H1 (cell line): ENCODE data around the gene PPP1R12B. TPM values are rescaled to one million over a fixed set of nuclear protein-coding genes. Genes with fewer than 3 reads are reported as not detected.
"Not testable (repeated sequence)": the region's sequence is repeated elsewhere in the genome, so short reads cannot be mapped to it uniquely, and the experiment has no call there.

Source experiments
- CTCF ChIA-PET: fragments of 300-600 bp; sonication (Branson Sonifier 250); formaldehyde crosslinking; loops from one replicate; lab custom pipeline; 2021; ENCODE audit not compliant: partially characterized antibody; lab: Charles Lee
- POLR2A ChIA-PET: fragments of 300-600 bp; sonication (Branson Sonifier 250); formaldehyde crosslinking; loops from one replicate; lab custom pipeline; 2021; ENCODE audit warnings: inconsistent platforms; ENCODE audit not compliant: partially characterized antibody; lab: Charles Lee
- DNase-seq, 2 experiments: peaks; one replicate each; pipeline versions ENCODE4 v3.0.0 to v3.0.0-alpha.2; 2010 to 2022; ENCODE audit warnings: low spot score in 2 of 2, low read depth in 1 of 2, mixed read lengths in 1 of 2
- FAIRE-seq: peaks from 2 replicates; lab custom pipeline; 2011; peaks lifted over from hg19 to GRCh38; lab: Jason Lieb, UNC
- H2AFZ ChIP-seq: 2 replicates; pipeline ENCODE4 v1.8.1; 2012; ENCODE audit warnings: low read length, inconsistent platforms
- H2AK5ac ChIP-seq: 2 replicates; pipeline ENCODE4 v1.6.1; 2013; ENCODE audit warnings: low read depth, low read length
- H2BK120ac ChIP-seq: replicated peaks from 2 replicates; pipeline ENCODE3; 2013; ENCODE audit warnings: low read depth, low read length, inconsistent platforms
- H2BK12ac ChIP-seq: 2 replicates; pipeline ENCODE4 v1.6.1; 2013; ENCODE audit warnings: low read depth, low read length
- H2BK15ac ChIP-seq: 2 replicates; pipeline ENCODE4 v1.6.1; 2013; ENCODE audit warnings: low read length
- H2BK20ac ChIP-seq: 2 replicates; pipeline ENCODE4 v1.6.1; 2013; ENCODE audit warnings: low read length
- H2BK5ac ChIP-seq: 2 replicates; pipeline ENCODE4 v1.6.1; 2013; ENCODE audit warnings: low read depth, low read length
- H3K14ac ChIP-seq: 2 replicates; pipeline ENCODE4 v1.6.1; 2013; ENCODE audit warnings: inconsistent platforms; ENCODE audit not compliant: insufficient read length
- H3K18ac ChIP-seq: 2 replicates; pipeline ENCODE4 v1.6.1; 2013; ENCODE audit warnings: low read length; ENCODE audit errors: extremely low read depth
- H3K23ac ChIP-seq: 2 replicates; pipeline ENCODE4 v1.6.1; 2013; ENCODE audit warnings: inconsistent platforms; ENCODE audit not compliant: insufficient read length
- H3K23me2 ChIP-seq: 2 replicates; pipeline ENCODE4 v1.6.1; 2013; ENCODE audit warnings: low read depth, low read length
- H3K27ac ChIP-seq: 2 replicates; pipeline ENCODE4 v1.6.1; 2011; ENCODE audit warnings: low read depth, low read length, inconsistent platforms
- H3K27me3 ChIP-seq, 4 experiments: replicated peaks in 1 of 4; 1 replicate in 1 of 4; 2 replicates in 3 of 4; pipeline versions ENCODE4 v1.6.1 to v1.8.1; 2011 to 2013; ENCODE audit warnings: low read length in 3 of 4, mild to moderate bottlenecking in 3 of 4, inconsistent platforms in 2 of 4, mixed read lengths in 2 of 4, moderate library complexity in 1 of 4; ENCODE audit not compliant: control insufficient read depth in 3 of 4, insufficient read depth in 3 of 4; ENCODE audit errors: extremely low read depth in 1 of 4
- H3K36me3 ChIP-seq, 4 experiments: 2 replicates each; pipeline versions ENCODE4 v1.6.1 to v1.8.1; 2011 to 2013; ENCODE audit warnings: mild to moderate bottlenecking in 4 of 4, low read length in 3 of 4, moderate library complexity in 2 of 4, control low read depth in 1 of 4, inconsistent platforms in 1 of 4; ENCODE audit not compliant: insufficient read depth in 4 of 4, control insufficient read depth in 2 of 4
- H3K4ac ChIP-seq: replicated peaks from 2 replicates; pipeline ENCODE3; 2013; ENCODE audit warnings: low read length, low read depth, mixed read lengths, inconsistent platforms; ENCODE audit not compliant: insufficient read length
- H3K4me1 ChIP-seq, 4 experiments: replicated peaks in 1 of 4; 1 replicate in 1 of 4; 2 replicates in 3 of 4; pipeline versions ENCODE4 v1.6.1 to v1.8.1; 2011 to 2013; ENCODE audit warnings: low read length in 3 of 4, inconsistent platforms in 2 of 4, mixed read lengths in 1 of 4; ENCODE audit not compliant: insufficient read depth in 4 of 4, control insufficient read depth in 3 of 4
- H3K4me2 ChIP-seq, 2 experiments: 2 replicates each; pipeline versions ENCODE4 v1.6.1 to v1.8.1; 2011 to 2013; ENCODE audit warnings: low read depth in 2 of 2, low read length in 2 of 2, control low read depth in 1 of 2, inconsistent platforms in 1 of 2, mild to moderate bottlenecking in 1 of 2; ENCODE audit not compliant: insufficient read depth in 1 of 2
- H3K4me3 ChIP-seq, 4 experiments: fragments of 200-600, 300-600 bp in 1 of 4; sonication (generic), shearing (Covaris generic), sonication (Bioruptor Twin) in 1 of 4; 2 replicates each; pipeline versions ENCODE4 v1.5.1 to v1.8.1; 2011 to 2016; ENCODE audit warnings: low read length in 4 of 4, low read depth in 3 of 4, control low read depth in 2 of 4, inconsistent platforms in 2 of 4, mild to moderate bottlenecking in 2 of 4, mixed read lengths in 1 of 4, moderate library complexity in 1 of 4; ENCODE audit not compliant: insufficient read depth in 2 of 4; ENCODE audit errors: extremely low read depth in 1 of 4
- H3K56ac ChIP-seq: replicated peaks from 2 replicates; pipeline ENCODE3; 2013; ENCODE audit warnings: low read depth, mild to moderate bottlenecking, mixed read lengths, low read length, inconsistent platforms; ENCODE audit not compliant: insufficient read length
- H3K79me1 ChIP-seq: 2 replicates; pipeline ENCODE4 v1.6.1; 2013; ENCODE audit warnings: low read depth, low read length, control low read depth
- H3K79me2 ChIP-seq, 2 experiments: 2 replicates each; pipeline versions ENCODE4 v1.6.1 to v1.8.1; 2012 to 2013; ENCODE audit warnings: low read length in 2 of 2, mild to moderate bottlenecking in 2 of 2, inconsistent platforms in 1 of 2; ENCODE audit not compliant: insufficient read depth in 2 of 2, control insufficient read depth in 1 of 2
- H3K9ac ChIP-seq, 4 experiments: replicated peaks in 1 of 4; 1 replicate in 1 of 4; 2 replicates in 3 of 4; pipeline versions ENCODE4 v1.6.1 to v1.8.1; 2011 to 2013; ENCODE audit warnings: low read depth in 3 of 4, low read length in 3 of 4, control low read depth in 2 of 4, mild to moderate bottlenecking in 2 of 4, moderate library complexity in 2 of 4, inconsistent platforms in 1 of 4; ENCODE audit errors: extremely low read depth in 1 of 4
- H3K9me3 ChIP-seq, 2 experiments: 2 replicates each; pipeline versions ENCODE4 v1.6.1 to v1.8.1; 2012 to 2013; ENCODE audit warnings: mild to moderate bottlenecking in 2 of 2, moderate library complexity in 2 of 2, control low read depth in 1 of 2, inconsistent platforms in 1 of 2, low read depth in 1 of 2, low read length in 1 of 2, mixed read lengths in 1 of 2; ENCODE audit not compliant: insufficient read depth in 2 of 2
- H4K20me1 ChIP-seq, 2 experiments: replicated peaks in 1 of 2; 2 replicates each; pipeline versions ENCODE3 to v1.8.1; 2011 to 2013; ENCODE audit warnings: inconsistent platforms in 2 of 2, low read length in 2 of 2, mild to moderate bottlenecking in 1 of 2; ENCODE audit not compliant: insufficient read depth in 2 of 2, control insufficient read depth in 1 of 2
- H4K5ac ChIP-seq: 2 replicates; pipeline ENCODE4 v1.6.1; 2013; ENCODE audit warnings: low read length, low read depth, mixed read lengths, inconsistent platforms; ENCODE audit not compliant: insufficient read length
- H4K8ac ChIP-seq: 2 replicates; pipeline ENCODE4 v1.8.0; 2013; ENCODE audit warnings: mild to moderate bottlenecking, moderate library complexity, low read length, inconsistent platforms; ENCODE audit not compliant: insufficient read depth; ENCODE audit errors: extremely low read depth
- H4K91ac ChIP-seq: replicated peaks from 2 replicates; pipeline ENCODE3; 2013; ENCODE audit warnings: low read length, mixed read lengths, inconsistent platforms; ENCODE audit not compliant: insufficient read length
- WGBS, 2 experiments: shearing (Covaris generic) in 1 of 2; methylation state at CpG; one replicate each; pipeline versions ENCODE4 v1.1.6 to v1.1.7; 2013 to 2015; ENCODE audit warnings: low lambda C conversion rate in 2 of 2, mixed read lengths in 2 of 2, inconsistent platforms in 1 of 2, low coverage in 1 of 2, missing lambda C conversion rate in 1 of 2; ENCODE audit not compliant: insufficient replicate concordance in 2 of 2, insufficient coverage in 1 of 2, insufficient read length in 1 of 2; ENCODE audit errors: extremely low coverage in 1 of 2, missing lambda C conversion rate in 1 of 2; 5-methylcytosine and 5-hydroxymethylcytosine counted together
- polyA plus RNA-seq, 7 experiments: library from polyadenylated mRNA; depleted of rRNA in 3 of 7; stranded (reverse) in 5 of 7; unstranded in 2 of 7; fragments of >200 nt in 5 of 7; fragments of 200-250 nt in 2 of 7; gene quantifications; 1 replicate in 5 of 7; 2 replicates in 1 of 7; 4 replicates in 1 of 7; pipeline versions ENCODE4 v1.2.1 to v1.2.3, GENCODE V29; 2011 to 2013; ENCODE audit warnings: missing spikeins in 2 of 7, mixed read lengths in 2 of 7
- total RNA-seq: library from RNA; stranded (reverse); fragmentation: NEBNext Ultra II Directional; extraction: Animal tissue kit (Norgen Biotek cat#: 25700); gene quantifications from 2 replicates; pipeline ENCODE4 v1.2.1, GENCODE V29; 2021

The PPP1R12B gene
- total and polyA plus RNA-seq, 2 of the 8 experiments (the other 6 are each of a cell fraction or from before 2014, with no cell fraction given) = 7.9 to 18.7 TPM

DNA sequence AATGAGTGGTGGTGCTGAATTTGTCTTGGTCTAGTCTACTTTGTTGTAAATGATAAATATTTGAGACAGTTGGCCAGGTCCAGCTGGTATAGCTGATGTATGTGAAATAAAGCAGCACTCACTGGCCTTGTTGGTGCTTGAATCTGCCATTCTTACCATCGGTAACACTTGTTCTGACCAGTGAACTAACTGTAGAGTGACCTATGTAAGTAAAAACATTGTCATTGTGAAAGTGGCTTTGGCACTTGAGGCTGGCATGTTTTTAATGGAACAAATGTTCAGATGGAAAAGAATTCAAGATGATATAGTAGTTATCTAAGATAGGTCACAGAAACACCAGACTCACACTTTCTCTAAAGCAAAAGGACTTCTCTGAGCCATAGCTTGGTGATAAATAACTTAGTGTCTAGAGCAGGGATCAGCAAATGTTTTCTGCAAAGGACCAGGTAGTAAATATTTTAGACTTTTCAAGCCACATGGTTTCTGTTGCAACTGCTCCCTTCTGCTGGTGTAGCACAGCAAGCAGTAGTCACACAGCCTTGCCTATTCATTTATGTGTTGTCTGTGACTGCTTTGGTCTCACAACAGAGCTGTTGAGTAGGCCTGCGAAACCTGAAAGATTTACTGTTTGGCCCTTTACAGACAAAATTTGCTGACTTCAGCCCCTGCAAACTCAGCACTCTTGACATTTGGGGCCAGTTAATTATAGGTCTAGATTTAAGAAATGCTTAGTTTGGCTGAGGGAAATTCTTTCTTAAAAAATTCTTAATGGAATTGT is 124.0 kb downstream of the PPP1R12B start:
- H3K4me1 ChIP-seq, H4K5ac ChIP-seq, H3K36me3 ChIP-seq, H3K56ac ChIP-seq, H4K91ac ChIP-seq, H2BK20ac ChIP-seq, H3K79me2 ChIP-seq, H2BK120ac ChIP-seq, H3K18ac ChIP-seq, H3K23me2 ChIP-seq, H3K79me1 ChIP-seq, H3K9me3 ChIP-seq, H3K27ac ChIP-seq, H3K4me2 ChIP-seq, H2BK15ac ChIP-seq, H2BK5ac ChIP-seq, H4K20me1 ChIP-seq, H3K23ac ChIP-seq, H2BK12ac ChIP-seq, DNase-seq, H3K27me3 ChIP-seq, H2AFZ ChIP-seq, H3K9ac ChIP-seq, H3K4ac ChIP-seq, H2AK5ac ChIP-seq, FAIRE-seq, H3K14ac ChIP-seq, H4K8ac ChIP-seq, POLR2A ChIA-PET, H3K4me3 ChIP-seq: not testable (repeated sequence)
- CTCF ChIA-PET = interaction anchor here (0.6 to 1.4 kb wide), 5 partner anchors 8 to 246 kb away, joined by 3 to 7 read pairs (median 3); no protein-coding TSS in a partner anchor
- WGBS, 2 experiments = 76% methylated on average over 2 of the region's 2 CpGs; no CpG with 5 or more reads in 1 of the 2 experiments
